Activated naive CD4-positive, alpha-beta T cell treated with anti-CD3 and anti-CD28 coated beads, Interleukin-2, amount 10 ng/mL, durations not matched to agents 7 days and 5 days (primary cell): Measurements from ENCODE around the gene RBM20.

Experiments
- CTCF ChIA-PET: fragments of 350-600 bp; sonication (Branson Sonifier 250); formaldehyde crosslinking; loops from one replicate; lab custom pipeline; 2021; ENCODE audit warnings: antibody characterized with exemption; lab: Charles Lee
- DNase-seq: peaks from one replicate; pipeline ENCODE4 v3.0.0-alpha.2; 2020
- H3K27ac Mint-ChIP-seq: one replicate; pipeline ENCODE4 v1.8.0; 2021; ENCODE audit warnings: mild to moderate bottlenecking, moderate library complexity, mixed read lengths
- H3K27me3 Mint-ChIP-seq: one replicate; pipeline ENCODE4 v1.8.0; 2021; ENCODE audit warnings: mild to moderate bottlenecking, mixed read lengths
- H3K36me3 Mint-ChIP-seq: one replicate; pipeline ENCODE4 v1.8.0; 2021; ENCODE audit warnings: mixed read lengths
- H3K4me1 Mint-ChIP-seq: one replicate; pipeline ENCODE4 v1.8.0; 2021; ENCODE audit warnings: mixed read lengths
- H3K4me3 Mint-ChIP-seq: one replicate; pipeline ENCODE4 v1.8.0; 2021; ENCODE audit warnings: mild to moderate bottlenecking, moderate library complexity, mixed read lengths
- H3K9me3 Mint-ChIP-seq: one replicate; pipeline ENCODE4 v1.8.0; 2021; ENCODE audit warnings: mixed read lengths

Gene RBM20

DNA sequence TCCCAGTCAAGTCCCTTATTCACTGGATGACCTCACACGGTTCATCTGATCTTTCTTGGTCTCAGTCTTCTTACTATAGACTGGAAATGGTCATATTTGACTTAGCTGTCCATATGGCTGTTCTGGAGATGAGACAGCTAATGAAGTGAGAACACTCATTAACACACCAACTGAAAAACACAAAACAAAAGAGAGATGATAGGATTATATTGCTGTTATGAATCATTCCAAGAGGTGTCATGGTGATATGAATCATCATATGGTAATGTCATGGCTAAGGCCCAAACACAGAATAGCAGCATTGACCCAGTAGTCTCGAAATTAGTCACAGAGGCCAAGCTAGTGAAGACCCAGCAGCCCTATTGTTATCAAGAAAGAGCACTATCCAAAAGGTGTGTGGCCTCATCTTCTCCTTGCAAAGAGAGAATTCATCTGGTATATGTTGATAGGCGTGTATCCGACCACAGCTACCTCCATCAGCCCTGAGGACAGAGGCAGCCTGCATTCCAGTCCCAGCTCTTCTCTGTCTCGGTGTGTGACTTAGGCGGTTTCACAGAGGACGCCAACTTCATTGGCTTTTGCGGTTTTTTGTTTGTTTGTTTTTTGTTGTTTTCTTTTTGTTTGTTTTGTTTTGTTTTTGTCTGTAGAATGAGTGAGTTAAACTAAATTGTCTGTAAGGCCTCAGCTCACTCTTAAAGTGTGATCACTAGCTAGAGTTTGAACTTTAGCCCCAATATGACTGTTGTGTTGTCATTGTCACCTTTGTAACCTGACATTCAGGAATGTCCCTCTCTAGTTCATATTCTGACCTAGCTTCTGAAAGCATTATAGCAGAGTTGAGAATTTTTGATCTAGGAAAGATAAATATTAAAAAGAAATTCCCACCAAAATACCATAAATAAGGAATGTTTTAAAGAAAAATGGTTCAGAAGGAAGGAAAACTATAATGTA lies 130.2 kb downstream of the RBM20 start:
- no peaks in the 10 kb centered on the region for H3K9me3 Mint-ChIP-seq
- no peaks in the 10 kb centered on the region for H3K36me3 Mint-ChIP-seq
- no peaks in the 10 kb centered on the region for H3K27me3 Mint-ChIP-seq
- peaks cover 11% of the 10 kb centered on the region for H3K4me1 Mint-ChIP-seq
- DNase-seq = peak; percentile 25
- no peak overlapping the region for H3K4me3 Mint-ChIP-seq
- CTCF ChIA-PET = interaction anchor here (0.9 to 1.8 kb wide), 8 partner anchors 11 to 128 kb away, joined by 3 to 10 read pairs (median 4); no protein-coding TSS in a partner anchor
- H3K27ac Mint-ChIP-seq = no peak overlapping the region

DNA sequence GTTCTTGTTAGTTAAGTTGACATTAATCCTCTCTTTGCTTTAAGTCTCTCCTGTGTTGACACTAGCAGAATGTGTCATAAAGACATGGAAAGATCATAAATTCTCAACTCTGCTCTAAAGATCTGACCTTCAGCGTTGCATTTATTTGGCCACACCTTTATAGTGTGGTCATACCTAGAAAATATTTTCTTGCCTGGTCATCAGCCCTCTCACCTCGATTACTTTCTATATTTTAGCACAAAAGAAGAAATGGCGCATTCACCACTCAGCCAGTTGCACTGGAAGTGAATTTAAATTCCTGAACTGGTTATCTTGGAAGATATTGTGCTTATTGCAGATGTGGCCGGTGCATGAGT lies 130.9 kb downstream of the RBM20 start:
- no peaks in the 10 kb centered on the region for H3K36me3 Mint-ChIP-seq
- CTCF ChIA-PET = interaction anchor here (1.0 to 1.8 kb wide), 4 partner anchors 11 to 86 kb away, joined by 3 to 10 read pairs (median 4); no protein-coding TSS in a partner anchor
- H3K27me3 Mint-ChIP-seq = no peaks in the 10 kb centered on the region
- H3K4me1 Mint-ChIP-seq = peaks cover 11% of the 10 kb centered on the region
- no peak overlapping the region for H3K27ac Mint-ChIP-seq
- no peak overlapping the region for H3K4me3 Mint-ChIP-seq
- no peaks in the 10 kb centered on the region for H3K9me3 Mint-ChIP-seq
- DNase-seq = no peak

DNA sequence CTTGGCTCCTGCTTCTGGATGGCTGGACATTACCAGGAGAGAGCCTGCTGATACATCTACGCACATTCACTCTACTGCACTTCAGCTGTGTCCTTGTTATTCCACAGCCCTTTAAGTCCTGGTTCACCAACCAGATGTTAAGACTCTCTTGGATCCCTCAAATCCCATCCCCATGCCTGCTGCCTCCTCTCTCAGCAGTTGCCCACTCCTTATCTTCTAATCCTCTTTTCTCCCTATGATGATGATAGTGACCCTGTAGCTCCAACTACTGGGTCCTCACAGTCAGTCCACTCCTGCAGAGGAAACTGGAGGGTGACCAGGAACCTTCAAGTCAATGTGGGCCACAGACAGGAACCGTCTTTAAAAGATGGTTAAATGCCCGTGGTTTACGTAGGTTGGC lies 131.3 kb downstream of the RBM20 start:
- Mint-ChIP-seq H3K27ac (no peak overlapping the region), H3K27me3 (no peaks in the 10 kb centered on the region)

DNA sequence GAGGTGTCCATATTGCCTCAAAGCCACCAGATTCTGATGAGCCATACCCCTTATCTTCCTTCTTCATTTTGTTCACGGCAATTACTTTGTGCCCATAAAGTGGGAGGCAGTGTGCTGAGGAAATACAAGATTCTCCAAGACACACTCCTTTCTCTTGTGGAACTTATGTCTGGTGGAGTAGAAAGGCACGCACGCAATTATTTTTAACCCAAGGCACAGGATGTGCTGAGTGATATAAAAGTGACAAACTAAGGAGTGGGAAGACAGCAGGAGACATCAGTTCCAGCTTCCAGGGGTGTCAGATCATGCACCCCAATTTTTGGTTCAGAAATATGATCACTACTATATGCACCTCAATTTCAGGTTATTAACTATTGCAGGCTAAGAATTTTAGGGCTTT lies 132.9 kb downstream of the RBM20 start:
- no peaks in the 10 kb centered on the region for H3K9me3 Mint-ChIP-seq
- H3K4me3 Mint-ChIP-seq = no peak overlapping the region
- DNase-seq = no peak
- H3K27me3 Mint-ChIP-seq = no peaks in the 10 kb centered on the region
- no peak overlapping the region for H3K27ac Mint-ChIP-seq
- CTCF ChIA-PET = no interaction called here
- no peaks in the 10 kb centered on the region for H3K36me3 Mint-ChIP-seq
- H3K4me1 Mint-ChIP-seq = peaks cover 11% of the 10 kb centered on the region

More for the DNA sequence above, 131.3 kb downstream of the RBM20 start:
- Mint-ChIP-seq H3K4me3 (no peak overlapping the region), H3K9me3 (no peaks in the 10 kb centered on the region), H3K36me3 (no peaks in the 10 kb centered on the region), H3K4me1 (peaks cover 11% of the 10 kb centered on the region)
- CTCF ChIA-PET = interaction anchor here (1.0 to 1.8 kb wide), 2 partner anchors 10 to 13 kb away, joined by 3 to 5 read pairs; no protein-coding TSS in a partner anchor
- DNase-seq = no peak

DNA sequence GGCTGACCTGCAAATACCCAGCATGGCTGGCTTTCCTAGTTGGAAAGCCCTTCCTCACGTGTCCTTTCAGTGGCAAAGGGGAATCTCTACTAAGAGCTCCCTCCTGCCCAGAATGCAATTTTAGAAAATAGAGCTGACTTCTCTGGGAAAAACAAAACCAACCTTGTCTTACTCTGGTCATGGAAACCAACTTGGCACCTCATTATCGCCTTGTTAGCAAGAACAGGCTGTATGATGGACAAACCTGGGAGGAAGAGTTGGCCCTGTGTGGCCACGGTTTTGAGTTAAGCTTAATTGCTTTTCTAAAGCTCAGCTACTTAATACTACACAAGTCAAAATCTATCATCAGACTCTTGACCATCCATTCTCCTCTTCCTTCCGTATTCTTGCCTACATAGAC lies 133.5 kb downstream of the RBM20 start:
- Mint-ChIP-seq H3K27me3 (no peaks in the 10 kb centered on the region), H3K27ac (no peak overlapping the region), H3K9me3 (peaks cover under 1% of the 10 kb centered on the region), H3K4me3 (no peak overlapping the region), H3K36me3 (no peaks in the 10 kb centered on the region), H3K4me1 (peaks cover 12% of the 10 kb centered on the region)
- DNase-seq = no peak
- CTCF ChIA-PET = no interaction called here

DNA sequence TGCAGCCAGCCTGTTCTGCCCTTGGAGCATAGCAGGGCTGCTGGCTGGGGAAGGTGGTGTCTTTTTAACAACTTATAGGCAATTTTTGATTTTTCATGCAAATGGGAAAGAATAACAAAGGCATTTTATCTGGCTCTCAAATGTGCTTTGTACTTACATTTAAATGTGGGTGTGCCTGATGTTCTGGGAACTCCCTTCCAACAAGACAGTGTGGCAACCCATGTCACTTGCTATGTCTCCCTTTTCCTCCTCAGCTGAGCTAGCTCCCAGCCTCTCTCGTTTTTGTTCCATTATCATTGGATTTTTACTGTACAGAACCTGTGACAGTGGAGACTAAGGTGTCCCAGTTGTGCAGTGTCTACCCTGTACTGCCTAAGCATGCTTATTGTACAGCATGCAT lies 134.1 kb downstream of the RBM20 start:
- Mint-ChIP-seq H3K36me3 (peaks cover 3% of the 10 kb centered on the region), H3K4me1 (peaks cover 18% of the 10 kb centered on the region), H3K4me3 (no peak overlapping the region), H3K9me3 (peaks cover 4% of the 10 kb centered on the region), H3K27ac (no peak overlapping the region), H3K27me3 (no peaks in the 10 kb centered on the region)
- CTCF ChIA-PET = no interaction called here
- DNase-seq = no peak

DNA sequence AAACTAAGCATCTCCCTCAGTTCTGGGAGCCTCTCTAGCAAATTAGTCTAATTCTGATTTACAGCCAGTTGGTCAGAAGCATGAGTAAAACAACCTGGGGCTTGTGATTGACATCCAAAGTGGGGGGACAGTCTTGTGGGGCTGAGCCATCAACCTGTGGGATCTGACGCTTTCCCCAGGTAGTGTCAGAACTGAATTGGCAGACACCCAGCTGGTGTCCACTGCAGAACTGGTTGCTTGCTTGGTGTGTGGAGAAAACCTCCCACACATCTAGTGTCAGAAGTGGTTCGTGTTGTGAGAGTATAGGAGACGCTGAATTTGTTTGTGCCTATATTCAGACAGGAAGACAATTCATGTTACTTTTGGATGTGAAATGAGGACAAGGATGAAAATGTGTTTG lies 135.4 kb downstream of the RBM20 start:
- Mint-ChIP-seq H3K27ac (no peak overlapping the region), H3K27me3 (no peaks in the 10 kb centered on the region), H3K9me3 (peaks cover 7% of the 10 kb centered on the region), H3K4me1 (peaks cover 21% of the 10 kb centered on the region), H3K4me3 (no peak overlapping the region), H3K36me3 (peaks cover 8% of the 10 kb centered on the region)
- CTCF ChIA-PET = no interaction called here
- DNase-seq = no peak

DNA sequence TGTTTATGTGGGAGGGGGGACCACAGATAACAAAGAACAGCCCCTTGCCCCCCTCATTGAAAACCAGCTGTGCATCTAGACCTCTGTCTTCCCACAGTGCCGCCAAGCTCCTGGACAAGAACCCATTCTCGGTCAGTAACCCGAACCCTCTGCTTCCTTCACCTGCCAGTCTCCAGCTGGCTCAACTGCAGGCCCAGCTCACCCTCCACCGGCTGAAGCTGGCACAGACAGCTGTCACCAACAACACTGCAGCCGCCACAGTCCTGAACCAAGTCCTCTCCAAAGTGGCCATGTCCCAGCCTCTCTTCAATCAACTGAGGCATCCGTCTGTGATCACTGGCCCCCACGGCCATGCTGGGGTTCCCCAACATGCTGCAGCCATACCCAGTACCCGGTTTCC lies 136.6 kb downstream of the RBM20 start:
- Mint-ChIP-seq H3K27ac (no peak overlapping the region), H3K4me3 (no peak overlapping the region), H3K9me3 (peaks cover 7% of the 10 kb centered on the region), H3K36me3 (peaks cover 8% of the 10 kb centered on the region), H3K27me3 (no peaks in the 10 kb centered on the region), H3K4me1 (peaks cover 20% of the 10 kb centered on the region)
- no peak for DNase-seq
- CTCF ChIA-PET = interaction anchor here (0.5 to 0.6 kb wide), 2 partner anchors 62 to 118 kb away, joined by 3 read pairs; no protein-coding TSS in a partner anchor

DNA sequence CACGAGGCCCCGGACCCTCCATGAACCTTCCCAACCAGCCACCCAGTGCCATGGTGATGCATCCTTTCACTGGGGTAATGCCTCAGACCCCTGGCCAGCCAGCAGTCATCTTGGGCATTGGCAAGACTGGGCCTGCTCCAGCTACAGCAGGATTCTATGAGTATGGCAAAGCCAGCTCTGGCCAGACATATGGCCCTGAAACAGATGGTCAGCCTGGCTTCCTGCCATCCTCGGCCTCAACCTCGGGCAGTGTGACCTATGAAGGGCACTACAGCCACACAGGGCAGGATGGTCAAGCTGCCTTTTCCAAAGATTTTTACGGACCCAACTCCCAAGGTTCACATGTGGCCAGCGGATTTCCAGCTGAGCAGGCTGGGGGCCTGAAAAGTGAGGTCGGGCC lies 137.0 kb downstream of the RBM20 start:
- peaks cover 24% of the 10 kb centered on the region for H3K4me1 Mint-ChIP-seq
- CTCF ChIA-PET = interaction anchor here (0.5 to 1.0 kb wide), 3 partner anchors 62 to 117 kb away, joined by 3 read pairs; no protein-coding TSS in a partner anchor
- H3K27ac Mint-ChIP-seq = no peak overlapping the region
- no peak for DNase-seq
- H3K4me3 Mint-ChIP-seq = no peak overlapping the region
- H3K27me3 Mint-ChIP-seq = peaks cover under 1% of the 10 kb centered on the region
- peaks cover 7% of the 10 kb centered on the region for H3K9me3 Mint-ChIP-seq
- H3K36me3 Mint-ChIP-seq = peaks cover 8% of the 10 kb centered on the region

DNA sequence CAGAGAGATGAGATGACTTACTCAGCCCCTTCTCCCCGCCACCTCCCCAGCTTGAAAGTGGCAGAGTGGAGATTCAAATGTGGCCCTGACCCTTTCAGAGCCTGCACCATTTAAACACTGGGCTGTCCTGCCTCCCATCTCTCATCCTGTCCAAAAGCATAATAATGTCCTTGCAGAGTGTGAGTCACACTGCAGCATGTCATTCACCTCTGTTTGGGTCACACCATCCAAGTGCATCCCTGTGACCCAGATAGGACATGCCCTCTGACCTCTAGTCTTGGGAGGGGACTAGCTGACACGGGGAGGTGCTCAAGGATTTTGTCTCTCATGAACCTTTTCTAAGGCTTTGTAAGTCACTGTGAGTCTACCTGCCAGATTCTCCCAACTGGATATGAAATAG lies 138.5 kb downstream of the RBM20 start:
- H3K4me1 Mint-ChIP-seq = peaks cover 25% of the 10 kb centered on the region
- CTCF ChIA-PET = interaction anchor here (0.9 kb wide), 1 partner anchor 40 kb away, joined by 3 read pairs; no protein-coding TSS in a partner anchor
- peaks cover 6% of the 10 kb centered on the region for H3K27me3 Mint-ChIP-seq

DNA sequence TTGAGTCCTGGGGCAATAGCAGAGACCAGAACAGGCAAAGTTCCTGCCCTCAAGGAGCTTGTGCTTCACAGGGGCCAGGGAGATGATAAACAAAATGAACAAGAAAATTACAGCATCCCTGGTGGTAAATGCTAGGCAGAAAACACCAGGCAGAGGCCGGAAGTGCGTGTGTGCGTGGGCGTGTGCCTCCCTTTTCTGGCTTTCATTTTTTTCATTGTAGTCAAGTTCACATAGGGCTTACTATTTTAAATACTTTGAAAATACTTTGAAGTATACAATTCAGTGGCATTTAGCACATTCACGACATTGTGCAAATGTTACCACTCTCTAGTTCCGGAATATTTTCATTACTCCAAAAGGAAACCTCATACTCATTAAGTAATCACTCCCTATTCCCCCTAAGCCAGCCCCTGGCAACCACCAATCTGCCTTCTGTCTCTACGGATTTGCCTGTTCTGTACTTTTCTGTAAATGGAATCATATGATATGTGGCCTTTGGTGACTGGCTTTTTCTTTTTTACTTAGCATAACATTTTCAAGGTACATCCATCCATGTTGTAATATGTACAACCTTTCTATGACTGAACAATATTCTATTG lies 139.5 kb downstream of the RBM20 start:
- CTCF ChIA-PET = interaction anchor here (0.9 kb wide), 1 partner anchor 41 kb away, joined by 3 read pairs; no protein-coding TSS in a partner anchor
- no peak overlapping the region for H3K4me3 Mint-ChIP-seq

More for the DNA sequence above, 138.5 kb downstream of the RBM20 start:
- no peak for DNase-seq
- peaks cover 8% of the 10 kb centered on the region for H3K36me3 Mint-ChIP-seq
- H3K27ac Mint-ChIP-seq = no peak overlapping the region
- no peak overlapping the region for H3K4me3 Mint-ChIP-seq
- peaks cover 7% of the 10 kb centered on the region for H3K9me3 Mint-ChIP-seq

DNA sequence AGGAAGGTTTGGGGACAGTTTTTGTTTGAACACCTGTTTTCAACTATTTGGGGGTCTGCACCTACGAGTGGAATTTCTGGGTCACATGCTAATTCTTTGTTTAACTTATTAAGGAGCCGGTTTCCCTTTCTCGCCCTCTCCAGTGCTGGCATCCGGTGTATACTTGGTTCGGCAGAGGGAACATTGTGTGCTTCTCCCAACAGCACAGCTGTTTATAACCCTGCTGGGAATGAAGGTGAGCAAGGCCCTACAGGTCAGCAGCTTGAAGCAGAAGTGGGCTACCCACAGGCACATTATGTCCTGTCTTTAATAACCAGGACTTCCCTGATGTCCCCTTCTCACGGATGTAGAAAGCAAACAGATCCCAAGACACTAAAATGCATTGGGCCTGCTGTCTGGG lies 140.1 kb downstream of the RBM20 start:
- CTCF ChIA-PET = no interaction called here
- peaks cover 7% of the 10 kb centered on the region for H3K9me3 Mint-ChIP-seq
- H3K27me3 Mint-ChIP-seq = peaks cover 6% of the 10 kb centered on the region
- peak overlapping the region; percentile 83 for H3K27ac Mint-ChIP-seq
- no peak for DNase-seq
- H3K36me3 Mint-ChIP-seq = peaks cover 8% of the 10 kb centered on the region
- H3K4me3 Mint-ChIP-seq = no peak overlapping the region
- H3K4me1 Mint-ChIP-seq = peaks cover 25% of the 10 kb centered on the region

More for the DNA sequence above, 139.5 kb downstream of the RBM20 start:
- H3K9me3 Mint-ChIP-seq = peaks cover 7% of the 10 kb centered on the region
- peak; percentile 73 for DNase-seq
- H3K4me1 Mint-ChIP-seq = peaks cover 25% of the 10 kb centered on the region
- peaks cover 8% of the 10 kb centered on the region for H3K36me3 Mint-ChIP-seq
- H3K27me3 Mint-ChIP-seq = peaks cover 6% of the 10 kb centered on the region
- peak overlapping the region; percentile 83 for H3K27ac Mint-ChIP-seq

DNA sequence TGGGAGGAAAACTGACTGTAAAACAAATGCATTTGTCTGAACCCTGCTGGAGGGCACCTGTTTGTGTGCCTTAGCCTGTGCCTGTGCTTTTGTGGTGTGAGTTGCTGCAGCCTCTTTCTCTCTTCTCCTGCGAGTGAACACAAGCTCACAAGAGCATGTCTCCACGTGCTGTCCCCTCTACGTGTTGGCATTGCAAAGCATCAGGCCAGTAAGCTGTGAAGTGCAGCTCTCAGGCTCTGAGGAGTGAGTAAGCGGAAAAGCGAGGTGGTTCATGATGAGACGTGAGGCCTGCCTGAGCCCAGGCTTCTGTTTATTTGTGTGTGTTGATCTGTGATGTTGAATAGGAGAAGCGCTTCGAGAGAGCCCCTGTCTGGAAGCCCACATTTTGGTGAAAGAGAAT lies 142.0 kb downstream of the RBM20 start:
- CTCF ChIA-PET = interaction anchor here (1.0 kb wide), 1 partner anchor 11 kb away, joined by 3 read pairs; no protein-coding TSS in a partner anchor
- H3K27ac Mint-ChIP-seq = no peak overlapping the region
- H3K27me3 Mint-ChIP-seq = peaks cover 6% of the 10 kb centered on the region

More for the DNA sequence above, 142.0 kb downstream of the RBM20 start:
- Mint-ChIP-seq H3K36me3 (peaks cover 8% of the 10 kb centered on the region), H3K4me1 (peaks cover 25% of the 10 kb centered on the region), H3K9me3 (peaks cover 7% of the 10 kb centered on the region), H3K4me3 (no peak overlapping the region)
- DNase-seq = no peak
